OCI-LY7 (cell line): ENCODE data around the gene BEND7.

Source experiments
- CTCF ChIP-seq: fragments of 200-600 bp; sonication (generic); conservative IDR thresholded peaks from 2 replicates; pipeline ENCODE4 v1.5.1; 2014; ENCODE audit warnings: mild to moderate bottlenecking, antibody characterized with exemption, low read length, moderate library complexity, mixed read lengths
- EZH2phosphoT487 ChIP-seq: fragments of 200-600 bp; sonication (generic); IDR thresholded peaks from 2 replicates; pipeline ENCODE4 v1.6.1; 2018; ENCODE audit warnings: low read depth, borderline replicate concordance, mild to moderate bottlenecking, mixed run types, antibody characterized with exemption, low read length, moderate library complexity, mixed read lengths

- no peak for TF ChIP-seq CTCF
- no peak for TF ChIP-seq EZH2phosphoT487
Measured at GRCh38 chr10:13492493-13493180, 36.2 kb downstream of the BEND7 start.
